Body of pancreas (tissue), 4 donors: ENCODE data around the gene RPL35.

Source experiments
- CTCF ChIP-seq, 7 experiments: fragments of 450-650 bp in 4 of 7; fragments of 200-600 bp in 3 of 7; sonication (generic) in 3 of 7; IDR thresholded peaks; one replicate each; pipeline ENCODE4 v1.5.1; 2016 to 2019; ENCODE audit warnings: antibody characterized with exemption in 7 of 7
- POLR2A ChIP-seq, 3 donors: fragments of 450-650 bp; IDR thresholded peaks; one replicate each; pipeline ENCODE4 v1.6.1; 2016; ENCODE audit warnings: antibody characterized with exemption in 3 of 3, mild to moderate bottlenecking in 2 of 3

GRCh38 chr9:124886866-124887492 is 25.2 kb upstream of the RPL35 start:
- TF ChIP-seq CTCF (IDR thresholded peaks at IDR 0.05) (no peak), POLR2A (IDR thresholded peaks at IDR 0.05) (no peak)
